HEK293 (cell line): ENCODE data around the gene SRMS.

Experiments used
- TF ChIP-seq, protein P1 (sequence below): fragments of 450-650 bp; formaldehyde crosslinking; IDR thresholded peaks from 2 replicates; pipeline ENCODE4 v1.5.1; 2016; ENCODE audit warnings: missing biosample characterization, missing genetic modification characterization
- TF ChIP-seq, protein P2 (sequence below): fragments of 450-650 bp; formaldehyde crosslinking; IDR thresholded peaks from 2 replicates; pipeline ENCODE4 v1.5.1; 2016; ENCODE audit warnings: missing biosample characterization, missing genetic modification characterization
- TF ChIP-seq, protein P3 (sequence below): fragments of 450-650 bp; formaldehyde crosslinking; IDR thresholded peaks from 2 replicates; pipeline ENCODE4 v1.5.1; 2016; ENCODE audit warnings: missing biosample characterization, missing genetic modification characterization
- TF ChIP-seq, protein P4 (sequence below): fragments of 450-650 bp; formaldehyde crosslinking; IDR thresholded peaks from 2 replicates; pipeline ENCODE4 v1.5.1; 2016; ENCODE audit warnings: missing biosample characterization, missing genetic modification characterization

DNA sequence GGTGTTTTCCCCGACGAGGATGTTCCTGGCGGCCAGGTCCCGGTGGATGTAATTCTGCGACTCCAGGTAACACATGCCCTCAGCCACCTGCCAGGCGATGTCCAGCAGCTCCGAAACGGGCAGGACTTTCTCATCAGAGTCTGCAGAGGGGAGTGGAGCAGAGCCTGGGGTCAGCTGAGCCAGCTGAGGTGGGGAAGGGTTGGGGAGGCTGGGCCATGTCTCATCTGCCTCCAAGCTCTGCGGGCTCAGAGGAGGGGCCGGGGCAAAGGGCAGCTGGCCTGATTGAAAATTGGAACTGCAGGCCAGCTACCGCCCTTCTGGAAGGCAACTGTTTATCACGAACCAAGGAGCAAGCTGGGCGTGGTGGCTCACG, 16.8 kb downstream of the SRMS start:
- TF ChIP-seq, protein P1, sequence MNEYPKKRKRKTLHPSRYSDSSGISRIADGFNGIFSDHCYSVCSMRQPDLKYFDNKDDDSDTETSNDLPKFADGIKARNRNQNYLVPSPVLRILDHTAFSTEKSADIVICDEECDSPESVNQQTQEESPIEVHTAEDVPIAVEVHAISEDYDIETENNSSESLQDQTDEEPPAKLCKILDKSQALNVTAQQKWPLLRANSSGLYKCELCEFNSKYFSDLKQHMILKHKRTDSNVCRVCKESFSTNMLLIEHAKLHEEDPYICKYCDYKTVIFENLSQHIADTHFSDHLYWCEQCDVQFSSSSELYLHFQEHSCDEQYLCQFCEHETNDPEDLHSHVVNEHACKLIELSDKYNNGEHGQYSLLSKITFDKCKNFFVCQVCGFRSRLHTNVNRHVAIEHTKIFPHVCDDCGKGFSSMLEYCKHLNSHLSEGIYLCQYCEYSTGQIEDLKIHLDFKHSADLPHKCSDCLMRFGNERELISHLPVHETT: no peak
- TF ChIP-seq, protein P2, sequence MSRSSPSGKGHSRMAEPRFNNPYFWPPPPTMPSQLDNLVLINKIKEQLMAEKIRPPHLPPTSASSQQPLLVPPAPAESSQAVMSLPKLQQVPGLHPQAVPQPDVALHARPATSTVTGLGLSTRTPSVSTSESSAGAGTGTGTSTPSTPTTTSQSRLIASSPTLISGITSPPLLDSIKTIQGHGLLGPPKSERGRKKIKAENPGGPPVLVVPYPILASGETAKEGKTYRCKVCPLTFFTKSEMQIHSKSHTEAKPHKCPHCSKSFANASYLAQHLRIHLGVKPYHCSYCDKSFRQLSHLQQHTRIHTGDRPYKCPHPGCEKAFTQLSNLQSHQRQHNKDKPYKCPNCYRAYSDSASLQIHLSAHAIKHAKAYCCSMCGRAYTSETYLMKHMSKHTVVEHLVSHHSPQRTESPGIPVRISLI: no peak
- TF ChIP-seq, protein P3, sequence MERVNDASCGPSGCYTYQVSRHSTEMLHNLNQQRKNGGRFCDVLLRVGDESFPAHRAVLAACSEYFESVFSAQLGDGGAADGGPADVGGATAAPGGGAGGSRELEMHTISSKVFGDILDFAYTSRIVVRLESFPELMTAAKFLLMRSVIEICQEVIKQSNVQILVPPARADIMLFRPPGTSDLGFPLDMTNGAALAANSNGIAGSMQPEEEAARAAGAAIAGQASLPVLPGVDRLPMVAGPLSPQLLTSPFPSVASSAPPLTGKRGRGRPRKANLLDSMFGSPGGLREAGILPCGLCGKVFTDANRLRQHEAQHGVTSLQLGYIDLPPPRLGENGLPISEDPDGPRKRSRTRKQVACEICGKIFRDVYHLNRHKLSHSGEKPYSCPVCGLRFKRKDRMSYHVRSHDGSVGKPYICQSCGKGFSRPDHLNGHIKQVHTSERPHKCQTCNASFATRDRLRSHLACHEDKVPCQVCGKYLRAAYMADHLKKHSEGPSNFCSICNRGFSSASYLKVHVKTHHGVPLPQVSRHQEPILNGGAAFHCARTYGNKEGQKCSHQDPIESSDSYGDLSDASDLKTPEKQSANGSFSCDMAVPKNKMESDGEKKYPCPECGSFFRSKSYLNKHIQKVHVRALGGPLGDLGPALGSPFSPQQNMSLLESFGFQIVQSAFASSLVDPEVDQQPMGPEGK: no peak
- TF ChIP-seq, protein P4, sequence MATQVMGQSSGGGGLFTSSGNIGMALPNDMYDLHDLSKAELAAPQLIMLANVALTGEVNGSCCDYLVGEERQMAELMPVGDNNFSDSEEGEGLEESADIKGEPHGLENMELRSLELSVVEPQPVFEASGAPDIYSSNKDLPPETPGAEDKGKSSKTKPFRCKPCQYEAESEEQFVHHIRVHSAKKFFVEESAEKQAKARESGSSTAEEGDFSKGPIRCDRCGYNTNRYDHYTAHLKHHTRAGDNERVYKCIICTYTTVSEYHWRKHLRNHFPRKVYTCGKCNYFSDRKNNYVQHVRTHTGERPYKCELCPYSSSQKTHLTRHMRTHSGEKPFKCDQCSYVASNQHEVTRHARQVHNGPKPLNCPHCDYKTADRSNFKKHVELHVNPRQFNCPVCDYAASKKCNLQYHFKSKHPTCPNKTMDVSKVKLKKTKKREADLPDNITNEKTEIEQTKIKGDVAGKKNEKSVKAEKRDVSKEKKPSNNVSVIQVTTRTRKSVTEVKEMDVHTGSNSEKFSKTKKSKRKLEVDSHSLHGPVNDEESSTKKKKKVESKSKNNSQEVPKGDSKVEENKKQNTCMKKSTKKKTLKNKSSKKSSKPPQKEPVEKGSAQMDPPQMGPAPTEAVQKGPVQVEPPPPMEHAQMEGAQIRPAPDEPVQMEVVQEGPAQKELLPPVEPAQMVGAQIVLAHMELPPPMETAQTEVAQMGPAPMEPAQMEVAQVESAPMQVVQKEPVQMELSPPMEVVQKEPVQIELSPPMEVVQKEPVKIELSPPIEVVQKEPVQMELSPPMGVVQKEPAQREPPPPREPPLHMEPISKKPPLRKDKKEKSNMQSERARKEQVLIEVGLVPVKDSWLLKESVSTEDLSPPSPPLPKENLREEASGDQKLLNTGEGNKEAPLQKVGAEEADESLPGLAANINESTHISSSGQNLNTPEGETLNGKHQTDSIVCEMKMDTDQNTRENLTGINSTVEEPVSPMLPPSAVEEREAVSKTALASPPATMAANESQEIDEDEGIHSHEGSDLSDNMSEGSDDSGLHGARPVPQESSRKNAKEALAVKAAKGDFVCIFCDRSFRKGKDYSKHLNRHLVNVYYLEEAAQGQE (tag by site-specific recombination): no peak
